Hepatocyte (in vitro differentiated cells): ENCODE results near the gene UBXN2A. TPM values are rescaled to one million over a fixed set of nuclear protein-coding genes. Genes with fewer than 3 reads are reported as not detected.
"Not testable (repeated sequence)": the region's sequence is repeated elsewhere in the genome, so short reads cannot be mapped to it uniquely, and the experiment has no call there.

Experiments used
- DNase-seq: peaks from one replicate; pipeline ENCODE4 v3.0.0-alpha.2; 2016; ENCODE audit warnings: low spot score
- H2AFZ ChIP-seq: fragments of 200-600 bp; sonication (generic); 2 replicates; pipeline ENCODE4 v1.6.0; 2016; ENCODE audit warnings: antibody characterized with exemption, mild to moderate bottlenecking
- H3K27ac ChIP-seq: fragments of 200-600 bp; sonication (generic); 2 replicates; pipeline ENCODE4 v1.5.1; 2016; ENCODE audit warnings: mild to moderate bottlenecking
- H3K27me3 ChIP-seq: fragments of 200-600 bp; sonication (generic); 2 replicates; pipeline ENCODE4 v1.6.1; 2016
- H3K36me3 ChIP-seq: fragments of 200-600 bp; sonication (generic); replicated peaks from 2 replicates; pipeline ENCODE4 v1.5.1; 2016; ENCODE audit warnings: low read depth; ENCODE audit not compliant: insufficient read depth
- H3K4me1 ChIP-seq: fragments of 200-600 bp; sonication (generic); 2 replicates; pipeline ENCODE4 v1.5.1; 2016; ENCODE audit warnings: mild to moderate bottlenecking, moderate library complexity; ENCODE audit not compliant: insufficient read depth
- H3K4me2 ChIP-seq: fragments of 200-600 bp; sonication (generic); 2 replicates; pipeline ENCODE4 v1.6.0; 2016
- H3K4me3 ChIP-seq: fragments of 200-600 bp; sonication (generic); 2 replicates; pipeline ENCODE4 v1.5.1; 2016; ENCODE audit warnings: mild to moderate bottlenecking
- H3K79me2 ChIP-seq: fragments of 200-600 bp; sonication (generic); 2 replicates; pipeline ENCODE4 v1.6.0; 2017; ENCODE audit warnings: mild to moderate bottlenecking
- H3K9me2 ChIP-seq: fragments of 200-600 bp; sonication (generic); replicated peaks from 2 replicates; pipeline ENCODE4 v1.6.0; 2017; ENCODE audit warnings: mild to moderate bottlenecking; ENCODE audit not compliant: insufficient read depth
- H3K9me3 ChIP-seq: fragments of 200-600 bp; sonication (generic); 2 replicates; pipeline ENCODE4 v1.5.1; 2016; ENCODE audit warnings: low read depth, mild to moderate bottlenecking
- H4K20me1 ChIP-seq: fragments of 200-600 bp; sonication (generic); 2 replicates; pipeline ENCODE4 v1.6.0; 2016; ENCODE audit warnings: mild to moderate bottlenecking; ENCODE audit not compliant: insufficient read depth, poor library complexity, severe bottlenecking
- CTCF ChIP-seq: fragments of 200-600 bp; sonication (generic); IDR thresholded peaks from 2 replicates; pipeline ENCODE4 v1.5.1; 2016; ENCODE audit warnings: antibody characterized with exemption, mild to moderate bottlenecking; ENCODE audit not compliant: poor library complexity
- EZH2 ChIP-seq: fragments of 200-600 bp; sonication (generic); IDR thresholded peaks from 2 replicates; pipeline ENCODE4 v1.6.1; 2016; ENCODE audit warnings: antibody characterized with exemption, mild to moderate bottlenecking, borderline replicate concordance
- EZH2phosphoT487 ChIP-seq: fragments of 200-600 bp; sonication (generic); IDR thresholded peaks from one replicate; pipeline ENCODE4 v1.6.1; 2018; ENCODE audit warnings: antibody characterized with exemption, mild to moderate bottlenecking, low read depth, moderate library complexity; ENCODE audit not compliant: unreplicated experiment, severe bottlenecking
- WGBS: methylation state at CpG from one replicate; pipeline ENCODE4 v1.1.6; 2016; ENCODE audit warnings: low lambda C conversion rate; ENCODE audit errors: missing lambda C conversion rate; 5-methylcytosine and 5-hydroxymethylcytosine counted together
- polyA plus RNA-seq: library from polyadenylated mRNA; unstranded; fragments of >200 nt; fragmentation: Nextera tagmentation; extraction: Ambion mirVana; gene quantifications from 2 replicates; pipeline ENCODE4 v1.2.1, GENCODE V29; 2016
- total RNA-seq: library from RNA; depleted of rRNA; stranded (reverse); fragments of >200 nt; gene quantifications from 2 replicates; pipeline ENCODE4 v1.2.3, GENCODE V29; 2014

Gene UBXN2A
- total and polyA plus RNA-seq, 2 experiments from 2014 or later: 15.9 to 16.4 TPM

GRCh38 chr2:24011250-24012104 lies 71.2 kb downstream of the UBXN2A start:
- H3K36me3 ChIP-seq: no peaks in the 10 kb centered on the region
- H3K9me2 ChIP-seq: no peaks in the 10 kb centered on the region
- TF ChIP-seq EZH2phosphoT487: no peak
- TF ChIP-seq EZH2: no peak
- TF ChIP-seq CTCF: no peak
- no peak overlapping the region for H3K4me3 ChIP-seq
- H3K27me3 ChIP-seq: peaks cover 34% of the 10 kb centered on the region
- WGBS: 89% methylated on average over 7 of the region's 7 CpGs
- H3K27ac ChIP-seq: no peak overlapping the region
- peaks cover 8% of the 10 kb centered on the region for H3K4me1 ChIP-seq
- DNase-seq: no peak
- H3K9me3 ChIP-seq: no peaks in the 10 kb centered on the region
- H4K20me1 ChIP-seq: no peaks in the 10 kb centered on the region
- H3K4me2 ChIP-seq: no peak overlapping the region
- H3K79me2 ChIP-seq: no peaks in the 10 kb centered on the region
- H2AFZ ChIP-seq: no peak overlapping the region

GRCh38 chr2:24012521-24013188 lies 72.4 kb downstream of the UBXN2A start:
- peaks cover 34% of the 10 kb centered on the region for H3K27me3 ChIP-seq
- H3K27ac ChIP-seq: no peak overlapping the region
- 76% methylated on average over 9 of the region's 9 CpGs for WGBS
- no peaks in the 10 kb centered on the region for H4K20me1 ChIP-seq
- no peak overlapping the region for H2AFZ ChIP-seq
- no peaks in the 10 kb centered on the region for H3K79me2 ChIP-seq
- no peaks in the 10 kb centered on the region for H3K36me3 ChIP-seq
- TF ChIP-seq EZH2phosphoT487: no peak
- TF ChIP-seq EZH2: no peak
- TF ChIP-seq CTCF: no peak
- no peak overlapping the region for H3K4me3 ChIP-seq
- no peak for DNase-seq
- H3K9me3 ChIP-seq: no peaks in the 10 kb centered on the region
- H3K4me1 ChIP-seq: peaks cover 8% of the 10 kb centered on the region
- H3K9me2 ChIP-seq: no peaks in the 10 kb centered on the region
- H3K4me2 ChIP-seq: no peak overlapping the region

GRCh38 chr2:24014902-24015301 lies 74.6 kb downstream of the UBXN2A start:
- H2AFZ ChIP-seq, DNase-seq, H3K79me2 ChIP-seq, H3K36me3 ChIP-seq, H3K4me3 ChIP-seq, H3K9me3 ChIP-seq, H3K27ac ChIP-seq, H3K4me2 ChIP-seq, H3K4me1 ChIP-seq, H3K9me2 ChIP-seq, H4K20me1 ChIP-seq: not testable (repeated sequence)
- peaks cover 20% of the 10 kb centered on the region for H3K27me3 ChIP-seq
- WGBS: 93% methylated on average over 6 of the region's 6 CpGs
